ENCODE measurements around the gene MARCHF9.

DNA sequence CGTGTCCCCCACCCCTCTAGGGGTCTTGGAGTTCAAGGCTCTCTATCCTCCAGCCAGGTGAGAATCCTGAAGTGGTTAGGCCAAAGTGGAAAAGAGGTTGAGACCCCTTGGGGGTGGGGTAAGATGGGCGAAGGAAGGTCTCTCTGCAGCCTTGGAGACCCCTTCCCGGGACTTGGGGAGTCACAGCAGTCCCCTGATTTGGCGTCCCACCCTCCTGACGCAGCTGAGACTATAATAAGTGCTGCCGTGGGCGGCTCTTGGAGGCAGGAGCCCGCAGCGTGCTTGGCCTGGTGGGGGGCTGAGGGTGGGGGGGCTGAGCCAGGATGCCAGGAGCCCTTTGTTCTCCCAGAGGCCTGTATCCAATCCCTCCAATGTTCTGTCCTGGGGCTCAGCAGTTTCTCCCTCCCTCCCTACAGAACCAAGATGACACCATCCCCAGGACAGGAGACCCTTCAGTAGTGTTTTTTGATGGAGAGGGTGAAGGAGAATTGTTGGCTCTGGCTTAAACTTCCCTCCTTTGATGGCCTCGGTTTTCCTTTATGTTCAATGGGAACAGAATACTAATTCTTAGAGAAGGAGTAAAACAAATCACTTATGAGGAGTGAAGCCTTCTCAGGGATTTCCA, 14.9 kb upstream of the MARCHF9 start:
- TF ChIP-seq, protein P1, sequence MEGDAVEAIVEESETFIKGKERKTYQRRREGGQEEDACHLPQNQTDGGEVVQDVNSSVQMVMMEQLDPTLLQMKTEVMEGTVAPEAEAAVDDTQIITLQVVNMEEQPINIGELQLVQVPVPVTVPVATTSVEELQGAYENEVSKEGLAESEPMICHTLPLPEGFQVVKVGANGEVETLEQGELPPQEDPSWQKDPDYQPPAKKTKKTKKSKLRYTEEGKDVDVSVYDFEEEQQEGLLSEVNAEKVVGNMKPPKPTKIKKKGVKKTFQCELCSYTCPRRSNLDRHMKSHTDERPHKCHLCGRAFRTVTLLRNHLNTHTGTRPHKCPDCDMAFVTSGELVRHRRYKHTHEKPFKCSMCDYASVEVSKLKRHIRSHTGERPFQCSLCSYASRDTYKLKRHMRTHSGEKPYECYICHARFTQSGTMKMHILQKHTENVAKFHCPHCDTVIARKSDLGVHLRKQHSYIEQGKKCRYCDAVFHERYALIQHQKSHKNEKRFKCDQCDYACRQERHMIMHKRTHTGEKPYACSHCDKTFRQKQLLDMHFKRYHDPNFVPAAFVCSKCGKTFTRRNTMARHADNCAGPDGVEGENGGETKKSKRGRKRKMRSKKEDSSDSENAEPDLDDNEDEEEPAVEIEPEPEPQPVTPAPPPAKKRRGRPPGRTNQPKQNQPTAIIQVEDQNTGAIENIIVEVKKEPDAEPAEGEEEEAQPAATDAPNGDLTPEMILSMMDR (IDR thresholded peaks at IDR 0.05) = no peak
- TF ChIP-seq POLR2A (IDR thresholded peaks at IDR 0.05) = no peak
